ENCODE measurements around the gene VCAM1.
"Not testable (repeated sequence)": the region's sequence is repeated elsewhere in the genome, so short reads cannot be mapped to it uniquely, and the experiment has no call there.

Gene VCAM1

DNA sequence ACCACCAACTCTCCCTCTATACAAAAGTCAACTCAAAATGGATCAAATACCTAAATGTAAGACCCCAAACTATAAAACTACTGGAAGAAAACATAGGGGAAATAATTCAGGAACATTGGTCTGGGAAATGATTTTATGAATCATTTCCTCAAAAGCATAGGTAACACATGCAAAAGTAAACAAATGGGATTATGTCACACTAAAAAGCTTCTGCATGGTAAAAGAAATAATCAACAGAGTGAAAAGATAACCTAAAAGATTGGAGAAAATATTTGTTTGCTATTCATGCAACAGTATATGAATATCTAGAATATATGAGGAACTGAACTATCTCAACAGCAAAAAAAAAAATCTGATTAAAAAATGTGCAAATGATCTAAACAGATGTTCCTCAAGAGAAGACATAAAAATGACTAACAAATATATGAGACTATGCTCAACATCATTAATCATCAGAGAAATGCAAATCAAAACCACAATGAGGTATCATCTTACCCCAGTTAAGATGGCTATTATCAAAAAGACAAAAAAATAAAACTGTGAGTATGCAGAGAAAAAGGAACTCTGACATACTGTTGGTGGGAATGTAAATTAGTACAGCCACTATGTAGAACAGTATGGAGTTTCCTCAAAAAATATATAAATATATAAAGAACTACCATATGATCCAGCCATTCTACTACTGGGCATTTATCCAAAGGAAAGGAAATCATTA, 47.8 kb downstream of the VCAM1 start:
- no peak for DNase-seq
- in situ Hi-C loops (cut with HindIII; ENCODE audit: low pct_ligation_motif_present, low pct_unique_long_range_greater_than_20kb, low sequenced_read_pairs): no loop called here

- in situ Hi-C loops (cut with HindIII; ENCODE audit: low pct_ligation_motif_present, low pct_unique_long_range_greater_than_20kb, low sequenced_read_pairs): no loop called here
- DNase-seq: no peak
Observed at GRCh38 chr1:100769323-100769722, 49.8 kb downstream of the VCAM1 start.

DNA sequence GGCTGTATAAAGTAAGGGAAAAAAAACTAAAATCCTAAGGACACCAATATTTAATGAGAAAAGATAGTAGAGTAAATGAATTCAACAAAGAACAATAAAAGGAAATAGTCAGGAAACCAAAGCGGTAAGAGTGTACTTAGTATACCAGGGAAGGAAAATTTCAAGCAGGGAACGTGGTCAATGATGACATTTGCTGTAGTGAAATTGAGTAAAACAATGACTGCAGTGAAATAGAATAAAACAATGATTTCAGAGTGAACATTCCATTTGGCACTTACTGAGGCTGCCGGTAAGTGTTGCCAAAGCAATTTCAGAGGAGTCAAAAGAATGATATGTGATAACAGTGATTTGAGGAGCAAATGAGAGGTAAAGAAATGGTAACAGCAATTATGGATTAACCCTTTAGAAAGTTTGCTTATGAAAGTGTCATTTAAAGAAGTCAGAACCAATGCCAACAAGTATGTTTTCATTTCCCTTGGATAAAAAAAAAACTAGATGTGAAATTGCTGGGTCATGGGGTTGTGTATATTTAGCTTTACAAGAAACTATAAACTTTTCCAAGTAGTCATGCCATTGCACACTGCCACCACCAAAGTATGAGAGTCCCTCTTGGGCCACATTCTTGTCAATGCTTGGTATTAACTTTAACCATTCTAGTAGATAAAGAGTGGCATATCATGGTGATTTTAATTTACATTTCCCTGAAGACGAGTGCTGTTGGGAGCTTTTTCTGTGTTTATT, 50.5 kb downstream of the VCAM1 start:
- no peak for DNase-seq

GRCh38 chr1:100773444-100773843, 53.9 kb downstream of the VCAM1 start:
- in situ Hi-C loops (cut with HindIII; ENCODE audit: low pct_ligation_motif_present, low pct_unique_long_range_greater_than_20kb, low sequenced_read_pairs): no loop called here
- no peak for DNase-seq

More for the DNA sequence above, 50.5 kb downstream of the VCAM1 start:
- in situ Hi-C loops (cut with HindIII; ENCODE audit: low pct_ligation_motif_present, low pct_unique_long_range_greater_than_20kb, low sequenced_read_pairs): no loop called here

DNA sequence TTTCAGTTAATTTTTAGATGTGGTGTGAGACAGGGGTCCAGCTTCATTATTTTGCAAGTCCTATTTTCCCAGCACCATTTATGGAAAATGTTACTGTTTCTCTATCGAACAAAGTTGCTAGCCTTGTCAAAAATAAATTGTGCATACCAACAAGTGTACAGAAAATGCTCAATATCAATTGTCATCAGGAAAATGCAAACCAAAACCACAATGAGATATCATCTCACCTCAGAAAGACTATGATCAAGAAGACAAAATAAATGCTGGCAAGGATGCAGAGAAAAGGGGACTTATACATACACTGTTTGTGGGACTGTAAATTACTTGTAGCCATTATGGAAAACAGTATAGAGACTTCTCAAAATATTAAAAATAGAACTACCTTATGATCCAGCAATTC, 54.8 kb downstream of the VCAM1 start:
- in situ Hi-C loops (cut with HindIII; ENCODE audit: low pct_ligation_motif_present, low pct_unique_long_range_greater_than_20kb, low sequenced_read_pairs): no loop called here

DNA sequence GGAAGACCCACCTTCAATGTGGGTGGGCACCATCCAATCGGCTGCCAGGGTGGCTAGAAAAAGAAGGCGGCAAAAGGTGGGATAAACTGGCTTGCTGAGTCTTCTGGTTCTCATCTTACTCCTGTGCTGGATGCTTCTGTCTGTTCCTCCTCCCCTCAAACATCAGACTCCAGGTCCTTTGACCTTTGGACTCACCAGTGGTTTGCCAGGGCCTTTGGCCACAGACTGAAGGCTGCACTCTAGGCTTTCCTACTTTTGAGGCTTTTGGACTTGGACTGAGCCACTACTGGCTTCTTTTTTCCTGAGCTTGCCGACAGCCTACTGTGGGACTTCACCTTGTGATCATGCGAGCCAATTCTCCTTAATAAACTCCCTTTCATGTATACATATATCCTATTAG, 55.9 kb downstream of the VCAM1 start:
- in situ Hi-C loops (cut with HindIII; ENCODE audit: low pct_ligation_motif_present, low pct_unique_long_range_greater_than_20kb, low sequenced_read_pairs): no loop called here
- DNase-seq: no peak

More for the DNA sequence above, 54.8 kb downstream of the VCAM1 start:
- no peak for DNase-seq

- DNase-seq: no peak
- in situ Hi-C loops (cut with HindIII; ENCODE audit: low pct_ligation_motif_present, low pct_unique_long_range_greater_than_20kb, low sequenced_read_pairs): no loop called here
Observed at GRCh38 chr1:100778748-100779147, 59.2 kb downstream of the VCAM1 start.

- no peak for DNase-seq
- in situ Hi-C loops (cut with HindIII; ENCODE audit: low pct_ligation_motif_present, low pct_unique_long_range_greater_than_20kb, low sequenced_read_pairs): no loop called here
Observed at GRCh38 chr1:100780814-100781213, 61.3 kb downstream of the VCAM1 start.

GRCh38 chr1:100781728-100782127, 62.2 kb downstream of the VCAM1 start:
- in situ Hi-C loops (cut with HindIII; ENCODE audit: low pct_ligation_motif_present, low pct_unique_long_range_greater_than_20kb, low sequenced_read_pairs); DNase-seq: not testable (repeated sequence)

DNA sequence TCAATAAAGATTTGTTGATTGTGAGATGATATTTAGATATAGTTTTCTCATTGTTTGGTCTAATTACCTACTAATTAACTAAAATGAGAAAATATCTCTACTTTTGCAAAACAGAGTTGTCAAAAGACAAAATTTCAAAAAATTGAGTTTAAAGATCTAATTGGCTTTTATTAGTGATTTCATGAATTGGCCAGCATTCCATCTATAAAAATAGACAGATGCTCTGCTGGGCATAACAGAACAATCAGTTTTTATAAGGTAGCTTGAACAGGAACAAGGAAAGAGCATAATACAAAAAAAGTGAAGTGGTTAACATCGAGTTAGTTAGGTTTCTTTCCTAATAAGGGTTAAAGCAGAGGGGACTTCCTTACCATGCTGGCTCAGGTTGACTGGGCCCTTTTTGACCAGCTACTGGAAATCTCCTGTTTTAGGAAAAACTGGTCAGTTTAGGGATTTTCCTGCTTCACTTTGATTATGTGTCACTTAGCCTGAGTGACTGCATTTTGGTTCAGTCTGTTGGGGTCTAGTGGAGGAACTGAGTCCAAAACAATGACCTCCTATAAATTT, 63.0 kb downstream of the VCAM1 start:
- in situ Hi-C loops (cut with HindIII; ENCODE audit: low pct_ligation_motif_present, low pct_unique_long_range_greater_than_20kb, low sequenced_read_pairs): no loop called here
- DNase-seq: no peak

DNA sequence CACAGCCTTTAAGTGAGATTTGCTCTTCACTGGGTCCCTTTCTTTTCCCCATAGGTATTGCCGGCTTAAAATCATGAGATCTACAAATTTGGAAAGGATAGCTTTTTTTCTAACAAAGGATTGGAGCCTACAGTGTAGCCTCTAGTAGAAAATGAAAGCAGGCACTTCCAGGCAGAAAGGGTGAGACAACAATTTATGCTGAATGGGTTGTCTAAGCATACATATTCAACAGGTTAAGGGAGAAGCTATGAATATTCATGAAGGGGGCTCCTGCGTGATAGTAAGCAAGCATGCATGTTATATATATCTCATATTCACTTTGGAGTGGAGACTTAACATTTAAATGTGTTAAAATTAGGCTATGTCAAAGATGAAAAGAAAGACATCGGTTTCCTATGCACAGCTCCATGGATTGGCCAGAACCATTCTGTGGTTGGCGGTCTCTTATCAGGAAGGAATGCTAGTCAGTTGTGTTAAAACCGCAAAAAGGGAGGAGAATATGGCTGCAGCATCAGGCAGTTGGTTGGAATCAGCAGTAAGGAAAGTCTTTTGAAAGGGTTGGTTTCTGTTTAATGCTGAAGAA, 66.0 kb downstream of the VCAM1 start:
- in situ Hi-C loops (cut with HindIII; ENCODE audit: low pct_ligation_motif_present, low pct_unique_long_range_greater_than_20kb, low sequenced_read_pairs): no loop called here
- DNase-seq: peak; percentile 80

- in situ Hi-C loops (cut with HindIII; ENCODE audit: low pct_ligation_motif_present, low pct_unique_long_range_greater_than_20kb, low sequenced_read_pairs): no loop called here
- no peak for DNase-seq
Observed at GRCh38 chr1:100786870-100787269, 67.3 kb downstream of the VCAM1 start.

Data from ACHN (cell line).